ENCODE measurements around the gene EFNA5.
"Not testable (repeated sequence)": the region's sequence is repeated elsewhere in the genome, so short reads cannot be mapped to it uniquely, and the experiment has no call there.

- not testable (repeated sequence) for TF ChIP-seq EZH2 (IDR thresholded peaks at IDR 0.05; ENCODE audit: low read depth, unreplicated experiment); POLR2AphosphoS5 (IDR thresholded peaks at IDR 0.05; ENCODE audit: low read depth); CTCF (conservative IDR thresholded peaks at IDR 0.05; ENCODE audit: low read depth in 2 of 2); STAT1 (IDR thresholded peaks at IDR 0.05; ENCODE audit: unreplicated experiment); CREB1 (CRISPR knock-in tag; IDR thresholded peaks at IDR 0.05; ENCODE audit: low read depth); JUNB (IDR thresholded peaks at IDR 0.05; ENCODE audit: unreplicated experiment); EZH2phosphoT487 (IDR thresholded peaks at IDR 0.05; ENCODE audit: unreplicated experiment); ZNF462 (CRISPR knock-in tag; IDR thresholded peaks at IDR 0.05)
Measured at GRCh38 chr5:107346580-107346979, 324.2 kb downstream of the EFNA5 start.
